Anterior cingulate cortex (tissue), 58 donors: ENCODE data around the gene GLE1.
"Not testable (repeated sequence)": the region's sequence is repeated elsewhere in the genome, so short reads cannot be mapped to it uniquely, and the experiment has no call there.

ENCODE experiments used
- DNase-seq, 58 donors: peaks; one replicate each; lab custom pipeline; 2025; lab: John Stamatoyannopoulos, UW

Gene GLE1

DNA sequence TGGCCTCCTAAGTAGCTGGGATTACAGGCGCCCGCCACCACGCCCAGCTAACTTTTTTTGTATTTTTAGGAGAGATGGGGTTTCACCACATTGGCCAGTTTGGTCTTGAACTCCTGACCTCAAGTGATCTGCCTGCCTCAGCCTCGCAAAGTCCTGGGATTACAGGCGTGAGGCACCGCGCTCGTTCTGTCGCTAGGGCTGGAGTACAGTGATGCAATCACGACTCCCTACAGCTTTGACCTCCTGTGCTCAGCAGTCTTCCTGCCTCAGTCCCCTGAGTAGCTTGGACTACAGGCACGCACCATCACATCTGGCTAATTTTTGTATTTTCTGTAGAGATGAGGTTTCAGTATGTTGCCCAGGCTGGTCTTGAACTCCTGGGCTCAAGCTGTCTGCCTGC is 82.4 kb downstream of the GLE1 start:
- not testable (repeated sequence) for DNase-seq

- DNase-seq: no peak
Measured at GRCh38 chr9:128587453-128587852, 82.9 kb downstream of the GLE1 start.

DNA sequence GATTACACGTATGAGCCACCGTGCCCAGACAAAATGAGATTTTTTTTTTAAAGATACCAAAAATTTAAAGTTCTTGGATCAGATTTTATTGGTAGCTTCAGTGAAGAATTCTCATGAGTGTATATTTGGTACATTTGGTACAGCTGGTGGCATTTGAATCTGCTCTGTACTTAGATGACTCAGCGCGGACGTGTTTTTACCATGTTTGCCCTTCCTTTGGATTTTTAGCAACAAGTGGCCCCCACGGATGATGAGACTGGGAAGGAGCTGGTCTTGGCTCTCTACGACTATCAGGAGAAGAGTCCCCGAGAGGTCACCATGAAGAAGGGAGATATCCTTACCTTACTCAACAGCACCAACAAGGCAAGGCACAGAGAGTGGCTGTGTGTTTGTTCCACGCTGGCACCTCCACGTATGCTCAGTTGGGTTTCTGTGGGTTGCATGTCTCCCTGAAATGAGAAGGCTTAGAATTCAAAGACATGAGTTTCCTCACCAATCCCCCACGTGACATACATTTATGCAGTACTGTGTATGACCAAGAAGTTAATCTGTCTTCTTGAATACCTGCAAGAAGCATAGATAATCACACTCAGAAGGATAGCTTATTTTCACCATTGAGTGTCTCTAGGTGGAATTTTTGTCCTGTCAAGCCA is 84.2 kb downstream of the GLE1 start:
- peak in 9 of 58 donors; percentile 8 to 25 (median 14) for DNase-seq
